ENCODE data around the gene IL1RAPL1.

IL1RAPL1 gene

GRCh38 chrX:29042341-29042740 is 455.1 kb downstream of the IL1RAPL1 start:
- ChIA-PET POLR2A (no interaction called here), CTCF (no interaction called here)
- H3K4me3 ChIP-seq (ENCODE audit: control insufficient read depth in 1 of 7, extremely low read depth in 1 of 7, insufficient read depth in 4 of 7, low read depth in 2 of 7, low read length in 6 of 7), result no peak overlapping the region
- H3K36me3 ChIP-seq (ENCODE audit: control insufficient read depth in 4 of 4, insufficient read depth in 4 of 4, low read length in 3 of 4), result no peaks in the 10 kb centered on the region
- H3K27ac ChIP-seq (ENCODE audit: insufficient read depth in 1 of 2, low read depth in 1 of 2, low read length in 2 of 2, poor library complexity in 1 of 2, severe bottlenecking in 2 of 2), result no peak overlapping the region
- no peak for DNase-seq
- no peaks in the 10 kb centered on the region for H3K4me1 ChIP-seq (ENCODE audit: control extremely low read depth in 1 of 4, control insufficient read depth in 4 of 4, insufficient read depth in 4 of 4, low read length in 3 of 4)
- no CpG with 5 or more reads among the region's 2 CpGs for WGBS (ENCODE audit: insufficient coverage)
- no peaks in the 10 kb centered on the region for H3K9me3 ChIP-seq (ENCODE audit: control extremely low read depth in 1 of 5, control insufficient read depth in 4 of 5, insufficient read depth in 2 of 5, low read depth in 1 of 5, low read length in 4 of 5)
- no peaks in the 10 kb centered on the region for H3K27me3 ChIP-seq (replicated peaks in 2 of 5; ENCODE audit: control insufficient read depth in 4 of 5, insufficient read depth in 5 of 5, low read length in 4 of 5)

GRCh38 chrX:29043746-29044145 is 456.5 kb downstream of the IL1RAPL1 start:
- Histone ChIP-seq H3K36me3 (ENCODE audit: control insufficient read depth in 4 of 4, insufficient read depth in 4 of 4, low read length in 3 of 4) (no peaks in the 10 kb centered on the region), H3K27me3 (replicated peaks in 2 of 5; ENCODE audit: control insufficient read depth in 4 of 5, insufficient read depth in 5 of 5, low read length in 4 of 5) (no peaks in the 10 kb centered on the region), H3K27ac (ENCODE audit: insufficient read depth in 1 of 2, low read depth in 1 of 2, low read length in 2 of 2, poor library complexity in 1 of 2, severe bottlenecking in 2 of 2) (no peak overlapping the region), H3K4me3 (ENCODE audit: control insufficient read depth in 1 of 7, extremely low read depth in 1 of 7, insufficient read depth in 4 of 7, low read depth in 2 of 7, low read length in 6 of 7) (no peak overlapping the region), H3K4me1 (ENCODE audit: control extremely low read depth in 1 of 4, control insufficient read depth in 4 of 4, insufficient read depth in 4 of 4, low read length in 3 of 4) (no peaks in the 10 kb centered on the region), H3K9me3 (ENCODE audit: control extremely low read depth in 1 of 5, control insufficient read depth in 4 of 5, insufficient read depth in 2 of 5, low read depth in 1 of 5, low read length in 4 of 5) (no peaks in the 10 kb centered on the region)
- POLR2A ChIA-PET, result no interaction called here
- CTCF ChIA-PET, result no interaction called here
- no peak for DNase-seq
- WGBS (ENCODE audit: insufficient coverage), result 80% methylated on average over 1 of the region's 3 CpGs

GRCh38 chrX:29044423-29045184 is 457.4 kb downstream of the IL1RAPL1 start:
- ChIA-PET CTCF (no interaction called here), POLR2A (no interaction called here)
- H3K36me3 ChIP-seq (ENCODE audit: control insufficient read depth in 4 of 4, insufficient read depth in 4 of 4, low read length in 3 of 4), result no peaks in the 10 kb centered on the region
- H3K27me3 ChIP-seq (replicated peaks in 2 of 5; ENCODE audit: control insufficient read depth in 4 of 5, insufficient read depth in 5 of 5, low read length in 4 of 5), result no peaks in the 10 kb centered on the region
- no peak overlapping the region for H3K27ac ChIP-seq (ENCODE audit: insufficient read depth in 1 of 2, low read depth in 1 of 2, low read length in 2 of 2, poor library complexity in 1 of 2, severe bottlenecking in 2 of 2)
- no peaks in the 10 kb centered on the region for H3K4me1 ChIP-seq (ENCODE audit: control extremely low read depth in 1 of 4, control insufficient read depth in 4 of 4, insufficient read depth in 4 of 4, low read length in 3 of 4)
- no peak for DNase-seq
- H3K9me3 ChIP-seq (ENCODE audit: control extremely low read depth in 1 of 5, control insufficient read depth in 4 of 5, insufficient read depth in 2 of 5, low read depth in 1 of 5, low read length in 4 of 5), result no peaks in the 10 kb centered on the region
- WGBS (ENCODE audit: insufficient coverage), result 67% methylated on average over 2 of the region's 7 CpGs
- no peak overlapping the region for H3K4me3 ChIP-seq (ENCODE audit: control insufficient read depth in 1 of 7, extremely low read depth in 1 of 7, insufficient read depth in 4 of 7, low read depth in 2 of 7, low read length in 6 of 7)

GRCh38 chrX:29065477-29065876 is 478.2 kb downstream of the IL1RAPL1 start:
- Histone ChIP-seq H3K27me3 (replicated peaks in 2 of 5; ENCODE audit: control insufficient read depth in 4 of 5, insufficient read depth in 5 of 5, low read length in 4 of 5) (no peaks in the 10 kb centered on the region), H3K27ac (ENCODE audit: insufficient read depth in 1 of 2, low read depth in 1 of 2, low read length in 2 of 2, poor library complexity in 1 of 2, severe bottlenecking in 2 of 2) (no peak overlapping the region), H3K4me3 (ENCODE audit: control insufficient read depth in 1 of 7, extremely low read depth in 1 of 7, insufficient read depth in 4 of 7, low read depth in 2 of 7, low read length in 6 of 7) (no peak overlapping the region), H3K36me3 (ENCODE audit: control insufficient read depth in 4 of 4, insufficient read depth in 4 of 4, low read length in 3 of 4) (no peaks in the 10 kb centered on the region), H3K9me3 (ENCODE audit: control extremely low read depth in 1 of 5, control insufficient read depth in 4 of 5, insufficient read depth in 2 of 5, low read depth in 1 of 5, low read length in 4 of 5) (peaks cover 0 to 3% (median 0%) of the 10 kb centered on the region in 5 experiments), H3K4me1 (ENCODE audit: control extremely low read depth in 1 of 4, control insufficient read depth in 4 of 4, insufficient read depth in 4 of 4, low read length in 3 of 4) (no peaks in the 10 kb centered on the region)
- ChIA-PET CTCF (no interaction called here), POLR2A (no interaction called here)
- no peak for DNase-seq
- 100% methylated on average over 1 of the region's 2 CpGs for WGBS (ENCODE audit: insufficient coverage)

- no peak overlapping the region for H3K4me3 ChIP-seq (ENCODE audit: control insufficient read depth in 1 of 7, extremely low read depth in 1 of 7, insufficient read depth in 4 of 7, low read depth in 2 of 7, low read length in 6 of 7)
- ChIA-PET POLR2A (no interaction called here), CTCF (no interaction called here)
- H3K27me3 ChIP-seq (replicated peaks in 2 of 5; ENCODE audit: control insufficient read depth in 4 of 5, insufficient read depth in 5 of 5, low read length in 4 of 5), result no peaks in the 10 kb centered on the region
- peaks cover 0 to 3% (median 0%) of the 10 kb centered on the region in 5 experiments for H3K9me3 ChIP-seq (ENCODE audit: control extremely low read depth in 1 of 5, control insufficient read depth in 4 of 5, insufficient read depth in 2 of 5, low read depth in 1 of 5, low read length in 4 of 5)
- no peak for DNase-seq
- H3K36me3 ChIP-seq (ENCODE audit: control insufficient read depth in 4 of 4, insufficient read depth in 4 of 4, low read length in 3 of 4), result no peaks in the 10 kb centered on the region
- H3K4me1 ChIP-seq (ENCODE audit: control extremely low read depth in 1 of 4, control insufficient read depth in 4 of 4, insufficient read depth in 4 of 4, low read length in 3 of 4), result no peaks in the 10 kb centered on the region
- WGBS (ENCODE audit: insufficient coverage), result 56% methylated on average over 1 of the region's 1 CpG
- no peak overlapping the region for H3K27ac ChIP-seq (ENCODE audit: insufficient read depth in 1 of 2, low read depth in 1 of 2, low read length in 2 of 2, poor library complexity in 1 of 2, severe bottlenecking in 2 of 2)
Observed at GRCh38 chrX:29066516-29066915, 479.3 kb downstream of the IL1RAPL1 start.

GRCh38 chrX:29067351-29067750 is 480.1 kb downstream of the IL1RAPL1 start:
- Histone ChIP-seq H3K27me3 (replicated peaks in 2 of 5; ENCODE audit: control insufficient read depth in 4 of 5, insufficient read depth in 5 of 5, low read length in 4 of 5) (no peaks in the 10 kb centered on the region), H3K27ac (ENCODE audit: insufficient read depth in 1 of 2, low read depth in 1 of 2, low read length in 2 of 2, poor library complexity in 1 of 2, severe bottlenecking in 2 of 2) (no peak overlapping the region), H3K4me1 (ENCODE audit: control extremely low read depth in 1 of 4, control insufficient read depth in 4 of 4, insufficient read depth in 4 of 4, low read length in 3 of 4) (no peaks in the 10 kb centered on the region), H3K36me3 (ENCODE audit: control insufficient read depth in 4 of 4, insufficient read depth in 4 of 4, low read length in 3 of 4) (no peaks in the 10 kb centered on the region), H3K9me3 (ENCODE audit: control extremely low read depth in 1 of 5, control insufficient read depth in 4 of 5, insufficient read depth in 2 of 5, low read depth in 1 of 5, low read length in 4 of 5) (peaks cover 0 to 3% (median 0%) of the 10 kb centered on the region in 5 experiments), H3K4me3 (ENCODE audit: control insufficient read depth in 1 of 7, extremely low read depth in 1 of 7, insufficient read depth in 4 of 7, low read depth in 2 of 7, low read length in 6 of 7) (no peak overlapping the region)
- CTCF ChIA-PET, result no interaction called here
- DNase-seq, result no peak
- POLR2A ChIA-PET, result no interaction called here
- 81% methylated on average over 3 of the region's 4 CpGs for WGBS (ENCODE audit: insufficient coverage)

- Histone ChIP-seq H3K36me3 (ENCODE audit: control insufficient read depth in 4 of 4, insufficient read depth in 4 of 4, low read length in 3 of 4) (no peaks in the 10 kb centered on the region), H3K27ac (ENCODE audit: insufficient read depth in 1 of 2, low read depth in 1 of 2, low read length in 2 of 2, poor library complexity in 1 of 2, severe bottlenecking in 2 of 2) (no peak overlapping the region), H3K9me3 (ENCODE audit: control extremely low read depth in 1 of 5, control insufficient read depth in 4 of 5, insufficient read depth in 2 of 5, low read depth in 1 of 5, low read length in 4 of 5) (no peaks in the 10 kb centered on the region), H3K27me3 (replicated peaks in 2 of 5; ENCODE audit: control insufficient read depth in 4 of 5, insufficient read depth in 5 of 5, low read length in 4 of 5) (no peaks in the 10 kb centered on the region), H3K4me3 (ENCODE audit: control insufficient read depth in 1 of 7, extremely low read depth in 1 of 7, insufficient read depth in 4 of 7, low read depth in 2 of 7, low read length in 6 of 7) (no peak overlapping the region), H3K4me1 (ENCODE audit: control extremely low read depth in 1 of 4, control insufficient read depth in 4 of 4, insufficient read depth in 4 of 4, low read length in 3 of 4) (no peaks in the 10 kb centered on the region)
- ChIA-PET POLR2A (no interaction called here), CTCF (no interaction called here)
- WGBS (ENCODE audit: insufficient coverage), result no CpG with 5 or more reads among the region's 5 CpGs
- DNase-seq, result no peak
Observed at GRCh38 chrX:29071525-29072320, 484.5 kb downstream of the IL1RAPL1 start.
